ENCODE results near the gene FLNC.

FLNC gene

GRCh38 chr7:128804484-128804883 lies 25.7 kb upstream of the FLNC start:
- DNase-seq (ENCODE audit: low read depth, low spot score) = no peak

- DNase-seq (ENCODE audit: low read depth, low spot score) = no peak
Observed at GRCh38 chr7:128805225-128805624, 25.0 kb upstream of the FLNC start.

- no peak for DNase-seq (ENCODE audit: low read depth, low spot score)
Observed at GRCh38 chr7:128807191-128807590, 23.0 kb upstream of the FLNC start.

GRCh38 chr7:128809363-128809762 lies 20.8 kb upstream of the FLNC start:
- no peak for DNase-seq (ENCODE audit: low read depth, low spot score)

GRCh38 chr7:128810473-128810872 lies 19.7 kb upstream of the FLNC start:
- DNase-seq (ENCODE audit: low read depth, low spot score) = no peak

- no peak for DNase-seq (ENCODE audit: low read depth, low spot score)
Observed at GRCh38 chr7:128810997-128811396, 19.2 kb upstream of the FLNC start.

- DNase-seq (ENCODE audit: low read depth, low spot score) = no peak
Observed at GRCh38 chr7:128811631-128812430, 18.4 kb upstream of the FLNC start.

- no peak for DNase-seq (ENCODE audit: low read depth, low spot score)
Observed at GRCh38 chr7:128812514-128813168, 17.6 kb upstream of the FLNC start.

GRCh38 chr7:128814499-128814898 lies 15.7 kb upstream of the FLNC start:
- no peak for DNase-seq (ENCODE audit: low read depth, low spot score)

GRCh38 chr7:128815289-128815942 lies 14.8 kb upstream of the FLNC start:
- no peak for DNase-seq (ENCODE audit: low read depth, low spot score)

GRCh38 chr7:128818694-128819093 lies 11.5 kb upstream of the FLNC start:
- no peak for DNase-seq (ENCODE audit: low read depth, low spot score)

- DNase-seq (ENCODE audit: low read depth, low spot score) = no peak
Observed at GRCh38 chr7:128821724-128822123, 8.5 kb upstream of the FLNC start.

- DNase-seq (ENCODE audit: low read depth, low spot score) = no peak
Observed at GRCh38 chr7:128826512-128826911, 3.7 kb upstream of the FLNC start.

GRCh38 chr7:128826916-128827247 lies 3.3 kb upstream of the FLNC start:
- no peak for DNase-seq (ENCODE audit: low read depth, low spot score)

- no peak for DNase-seq (ENCODE audit: low read depth, low spot score)
Observed at GRCh38 chr7:128827248-128827958, 2.8 kb upstream of the FLNC start.

GRCh38 chr7:128827971-128828711 lies 2.1 kb upstream of the FLNC start:
- no peak for DNase-seq (ENCODE audit: low read depth, low spot score)

GRCh38 chr7:128829391-128830166 lies 627 bp upstream of the FLNC start:
- DNase-seq (ENCODE audit: low read depth, low spot score) = no peak

- DNase-seq (ENCODE audit: low read depth, low spot score) = no peak
Observed at GRCh38 chr7:128831178-128831993, 1.2 kb downstream of the FLNC start.

- no peak for DNase-seq (ENCODE audit: low read depth, low spot score)
Observed at GRCh38 chr7:128831994-128832879, 2.0 kb downstream of the FLNC start.
